Transverse colon (tissue), 4 donors: ENCODE data around the gene PODNL1. TPM values are rescaled to one million over a fixed set of nuclear protein-coding genes. Genes with fewer than 3 reads are reported as not detected.

Experiments used
- DNase-seq: peaks from one replicate; pipeline ENCODE4 v3.0.0-alpha.2; 2019
- H3K27ac ChIP-seq, 4 donors: fragments of 200-600 bp; sonication (generic); 2 replicates each; pipeline ENCODE4 v1.5.1; 2016 to 2018; ENCODE audit warnings: inconsistent platforms in 4 of 4
- H3K27me3 ChIP-seq: fragments of 200-600 bp; sonication (generic); 2 replicates; pipeline ENCODE4 v1.5.1; 2017; ENCODE audit warnings: inconsistent platforms
- H3K36me3 ChIP-seq, 4 donors: fragments of 200-600 bp; sonication (generic); 2 replicates each; pipeline ENCODE4 v1.5.1; 2017 to 2019; ENCODE audit warnings: inconsistent platforms in 4 of 4
- H3K4me1 ChIP-seq, 4 donors: fragments of 200-600 bp; sonication (generic); 2 replicates each; pipeline ENCODE4 v1.5.1; 2017 to 2020; ENCODE audit warnings: inconsistent platforms in 4 of 4
- H3K4me3 ChIP-seq, 4 donors: fragments of 200-600 bp; sonication (generic); 1 replicate in 1 of 4; 2 replicates in 3 of 4; pipeline versions ENCODE4 v1.5.1 to v1.6.1; 2017 to 2019; ENCODE audit warnings: inconsistent platforms in 4 of 4
- H3K9me3 ChIP-seq, 2 donors: fragments of 200-600 bp; sonication (generic); 2 replicates each; pipeline ENCODE4 v1.5.1; 2017 to 2019; ENCODE audit warnings: inconsistent platforms in 2 of 2
- CTCF ChIP-seq, 5 experiments: fragments of 200-600 bp in 3 of 5; fragments of 450-650 bp in 2 of 5; sonication (generic) in 3 of 5; IDR thresholded peaks; 1 replicate in 2 of 5; 2 replicates in 3 of 5; pipeline ENCODE4 v1.5.1; 2016 to 2017; ENCODE audit warnings: antibody characterized with exemption in 5 of 5, inconsistent platforms in 3 of 5, mild to moderate bottlenecking in 2 of 5, moderate library complexity in 1 of 5
- EP300 ChIP-seq: sonication (generic); formaldehyde crosslinking; IDR thresholded peaks from one replicate; pipeline ENCODE4 v1.6.1; 2017; ENCODE audit warnings: antibody characterized with exemption, low read depth
- POLR2A ChIP-seq: fragments of 450-650 bp; IDR thresholded peaks from one replicate; pipeline ENCODE4 v1.6.1; 2016; ENCODE audit warnings: antibody characterized with exemption, mild to moderate bottlenecking, moderate library complexity
- POLR2AphosphoS5 ChIP-seq, 3 donors: sonication (generic); formaldehyde crosslinking; IDR thresholded peaks; one replicate each; pipeline ENCODE4 v1.6.1; 2016; ENCODE audit warnings: antibody characterized with exemption in 3 of 3
- WGBS, 2 donors: methylation state at CpG; one replicate each; pipeline ENCODE4 v1.1.5; 2018; ENCODE audit warnings: low coverage in 1 of 2; 5-methylcytosine and 5-hydroxymethylcytosine counted together
- in situ Hi-C, 4 donors: fragments of 200-750 bp; cut with MboI; loops; one replicate each; pipeline versions ENCODE4 v1.15.0 to v1.15.1; 2017; ENCODE audit warnings: low sequenced_read_pairs in 3 of 4, low pct_ligation_motif_present in 1 of 4, low pct_unique_long_range_greater_than_20kb in 1 of 4
- intact Hi-C: fragments of 100-400 bp; cut with DNase I; formaldehyde crosslinking; loops from one replicate; pipeline ENCODE4 v1.15.1; 2023; ENCODE audit warnings: low total_unique reads
- total RNA-seq, 4 donors: library from RNA; depleted of rRNA; stranded (reverse); fragments of >200 nt; gene quantifications; one replicate each; pipeline ENCODE4 v1.1.0, GENCODE V29; 2016

The PODNL1 gene
- total RNA-seq, 4 donors from 2014 or later: 3.0 to 15.3 (median 3.2) TPM

GRCh38 chr19:13935765-13936510, 2.3 kb downstream of the PODNL1 start:
- Histone ChIP-seq H3K27ac (no peak overlapping the region), H3K9me3 (no peaks in the 10 kb centered on the region), H3K4me3 (no peak overlapping the region), H3K36me3 (no peaks in the 10 kb centered on the region), H3K27me3 (peaks cover 9% of the 10 kb centered on the region), H3K4me1 (no peaks in the 10 kb centered on the region)
- 74% methylated on average over 19 of the region's 22 CpGs; no CpG with 5 or more reads in 1 of the 2 donors for WGBS, 2 donors
- intact Hi-C loops: no loop called here
- in situ Hi-C loops: no loop called here
- no peak for TF ChIP-seq EP300
- TF ChIP-seq POLR2AphosphoS5 (IDR thresholded peaks at IDR 0.05): no peak
- no peak for TF ChIP-seq CTCF (IDR thresholded peaks at IDR 0.05)
- no peak for TF ChIP-seq POLR2A
- DNase-seq: no peak

- in situ Hi-C loops: no loop called here
Observed at GRCh38 chr19:13934785-13935109, 3.5 kb downstream of the PODNL1 start.

GRCh38 chr19:13932911-13933393, 5.3 kb downstream of the PODNL1 start:
- WGBS, 2 donors: 95% methylated on average over 41 of the region's 42 CpGs; no CpG with 5 or more reads in 1 of the 2 donors
- peaks cover 0 to 12% (median 0%) of the 10 kb centered on the region in 4 donors for H3K36me3 ChIP-seq
- no peak for DNase-seq
- intact Hi-C loops (no loop called here), in situ Hi-C loops (no loop called here)
- no peaks in the 10 kb centered on the region for H3K4me1 ChIP-seq
- no peak overlapping the region for H3K4me3 ChIP-seq
- TF ChIP-seq POLR2A: peak; percentile 16
- TF ChIP-seq CTCF (IDR thresholded peaks at IDR 0.05): no peak
- H3K9me3 ChIP-seq: no peaks in the 10 kb centered on the region
- peaks cover 3% of the 10 kb centered on the region for H3K27me3 ChIP-seq
- H3K27ac ChIP-seq: no peak overlapping the region

More at GRCh38 chr19:13934785-13935109, 3.5 kb downstream of the PODNL1 start:
- Histone ChIP-seq H3K4me1 (no peaks in the 10 kb centered on the region), H3K27me3 (peaks cover 9% of the 10 kb centered on the region), H3K9me3 (no peaks in the 10 kb centered on the region), H3K27ac (no peak overlapping the region), H3K4me3 (no peak overlapping the region), H3K36me3 (peaks cover 0 to 8% (median 0%) of the 10 kb centered on the region in 4 donors)
- intact Hi-C loops: no loop called here
- DNase-seq: no peak
- TF ChIP-seq EP300 (no peak), POLR2A (no peak)
- WGBS, 2 donors: 93% methylated on average over 2 of the region's 2 CpGs; no CpG with 5 or more reads in 1 of the 2 donors

- Histone ChIP-seq H3K4me1 (no peaks in the 10 kb centered on the region), H3K27ac (no peak overlapping the region), H3K27me3 (no peaks in the 10 kb centered on the region), H3K9me3 (no peaks in the 10 kb centered on the region), H3K4me3 (no peak overlapping the region), H3K36me3 (peaks cover 0 to 18% (median 0%) of the 10 kb centered on the region in 4 donors)
- 92% methylated on average over 5 of the region's 6 CpGs; no CpG with 5 or more reads in 1 of the 2 donors for WGBS, 2 donors
- in situ Hi-C loops: no loop called here
- intact Hi-C loops: no loop called here
- TF ChIP-seq POLR2AphosphoS5 (IDR thresholded peaks at IDR 0.05) (no peak), POLR2A (no peak), CTCF (IDR thresholded peaks at IDR 0.05) (no peak), EP300 (no peak)
- DNase-seq: no peak
Observed at GRCh38 chr19:13932149-13932637, 6.0 kb downstream of the PODNL1 start.
